HepG2 (cell line): ENCODE results near the gene USP25. TPM values are rescaled to one million over a fixed set of nuclear protein-coding genes. Genes with fewer than 3 reads are reported as not detected.
A peak's percentile ranks its signal among the peaks of the same experiment; 100 is the strongest.

ENCODE experiments used
- BCL6 ChIP-seq: IDR thresholded peaks from 2 replicates; pipeline ENCODE4 v1.6.1; 2016; ENCODE audit warnings: missing genetic modification reagents, missing compliant biosample characterization
- GPN1 ChIP-seq: sonication (generic); formaldehyde crosslinking; IDR thresholded peaks from 2 replicates; pipeline ENCODE4 v1.5.1; 2020; ENCODE audit warnings: missing genetic modification reagents, borderline replicate concordance
- HIC2 ChIP-seq: sonication (generic); formaldehyde crosslinking; IDR thresholded peaks from 2 replicates; pipeline ENCODE4 v1.9.0; 2022; ENCODE audit warnings: low read depth, missing genetic modification reagents
- KIAA2018 ChIP-seq: sonication (generic); formaldehyde crosslinking; IDR thresholded peaks from 2 replicates; pipeline ENCODE4 v1.5.0; 2020; ENCODE audit warnings: mild to moderate bottlenecking, missing genetic modification reagents, borderline replicate concordance
- MZF1 ChIP-seq: sonication (generic); formaldehyde crosslinking; IDR thresholded peaks from 2 replicates; pipeline ENCODE4 v1.8.1; 2023; ENCODE audit warnings: mild to moderate bottlenecking, missing genetic modification reagents, borderline replicate concordance
- NR2F1 ChIP-seq, 2 experiments: fragments of 450-650 bp in 1 of 2; formaldehyde crosslinking in 1 of 2; IDR thresholded peaks; 2 replicates each; pipeline versions ENCODE4 v1.5.0 to v1.6.1; 2016 to 2020; ENCODE audit warnings: mild to moderate bottlenecking in 1 of 2, missing compliant biosample characterization in 1 of 2, missing genetic modification reagents in 1 of 2, moderate library complexity in 1 of 2
- SMARCC2 ChIP-seq: fragments of 450-650 bp; IDR thresholded peaks from 2 replicates; pipeline ENCODE4 v1.6.1; 2017; ENCODE audit warnings: antibody characterized with exemption, mild to moderate bottlenecking
- TBX3 ChIP-seq: fragments of 450-650 bp; IDR thresholded peaks from 2 replicates; pipeline ENCODE4 v1.6.1; 2017; ENCODE audit warnings: antibody characterized with exemption, mild to moderate bottlenecking, inconsistent platforms, borderline replicate concordance
- ZNF280D ChIP-seq: sonication (generic); formaldehyde crosslinking; IDR thresholded peaks from 2 replicates; pipeline ENCODE4 v1.5.1; 2020; ENCODE audit warnings: mild to moderate bottlenecking, missing genetic modification reagents
- ZNF44 ChIP-seq: sonication (generic); formaldehyde crosslinking; IDR thresholded peaks from 2 replicates; pipeline ENCODE4 v1.5.1; 2020; ENCODE audit warnings: mild to moderate bottlenecking, missing genetic modification reagents
- ZNF605 ChIP-seq: sonication (generic); formaldehyde crosslinking; IDR thresholded peaks from 2 replicates; pipeline ENCODE4 v1.8.0; 2022; ENCODE audit warnings: mild to moderate bottlenecking, missing genetic modification reagents
- ZNF724P ChIP-seq: sonication (generic); formaldehyde crosslinking; IDR thresholded peaks from 2 replicates; pipeline ENCODE4 v1.8.0; 2022; ENCODE audit warnings: missing genetic modification reagents, borderline replicate concordance
- ZNF878 ChIP-seq: sonication (generic); formaldehyde crosslinking; IDR thresholded peaks from 2 replicates; pipeline ENCODE4 v1.8.1; 2023; ENCODE audit warnings: mild to moderate bottlenecking, missing genetic modification reagents, moderate library complexity
- polyA plus RNA-seq, 8 experiments: library from polyadenylated mRNA; depleted of rRNA in 3 of 8; stranded (reverse) in 7 of 8; unstranded in 1 of 8; fragments of >200 nt; fragmentation: Illumina TruSeq in 4 of 8; extraction: Trizol in 4 of 8; gene quantifications; 2 replicates each; pipeline versions ENCODE4 v1.2.1 to v1.2.3, GENCODE V29; 2011 to 2016; ENCODE audit warnings: low read depth in 4 of 8, missing spikeins in 1 of 8, mixed read lengths in 1 of 8; ENCODE audit not compliant: insufficient read depth in 1 of 8
- total RNA-seq, 5 experiments: library from RNA; depleted of rRNA; stranded (reverse); fragments of >200 nt; fragmentation: Illumina TruSeq; extraction: Trizol; gene quantifications; 2 replicates each; pipeline ENCODE4 v1.2.3, GENCODE V29; 2016; ENCODE audit warnings: low read depth in 1 of 5
- TF ChIP-seq, protein P1 (sequence below): sonication (generic); formaldehyde crosslinking; IDR thresholded peaks from 2 replicates; pipeline ENCODE4 v1.4.0; 2020; ENCODE audit warnings: mild to moderate bottlenecking, low read depth, missing genetic modification reagents

USP25 gene
- total and polyA plus RNA-seq, 2 of the 13 experiments (the other 11 are each of a cell fraction or from before 2014, with no cell fraction given), result 12.4 to 26.3 TPM

GRCh38 chr21:15761507-15762100, 31.8 kb downstream of the USP25 start (continued):
- TF ChIP-seq ZNF280D (no peak), GPN1 (CRISPR knock-in tag) (no peak), HIC2 (CRISPR knock-in tag) (no peak), BCL6 (CRISPR knock-in tag) (no peak), MZF1 (CRISPR knock-in tag) (no peak), SMARCC2 (no peak), ZNF44 (no peak), KIAA2018 (CRISPR knock-in tag) (no peak), ZNF605 (no peak), ZNF878 (CRISPR knock-in tag) (no peak), ZNF724P (no peak), TBX3 (no peak), NR2F1 (CRISPR knock-in tag; IDR thresholded peaks at IDR 0.05) (peak; percentile 18 to 84; a peak in 3 of 4 replicates)
- TF ChIP-seq, protein P1, sequence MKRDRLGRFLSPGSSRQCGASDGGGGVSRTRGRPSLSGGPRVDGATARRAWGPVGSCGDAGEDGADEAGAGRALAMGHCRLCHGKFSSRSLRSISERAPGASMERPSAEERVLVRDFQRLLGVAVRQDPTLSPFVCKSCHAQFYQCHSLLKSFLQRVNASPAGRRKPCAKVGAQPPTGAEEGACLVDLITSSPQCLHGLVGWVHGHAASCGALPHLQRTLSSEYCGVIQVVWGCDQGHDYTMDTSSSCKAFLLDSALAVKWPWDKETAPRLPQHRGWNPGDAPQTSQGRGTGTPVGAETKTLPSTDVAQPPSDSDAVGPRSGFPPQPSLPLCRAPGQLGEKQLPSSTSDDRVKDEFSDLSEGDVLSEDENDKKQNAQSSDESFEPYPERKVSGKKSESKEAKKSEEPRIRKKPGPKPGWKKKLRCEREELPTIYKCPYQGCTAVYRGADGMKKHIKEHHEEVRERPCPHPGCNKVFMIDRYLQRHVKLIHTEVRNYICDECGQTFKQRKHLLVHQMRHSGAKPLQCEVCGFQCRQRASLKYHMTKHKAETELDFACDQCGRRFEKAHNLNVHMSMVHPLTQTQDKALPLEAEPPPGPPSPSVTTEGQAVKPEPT (CRISPR knock-in tag), result no peak
